Endothelial cell of umbilical vein (primary cell): ENCODE data around the gene GPATCH1. TPM values are rescaled to one million over a fixed set of nuclear protein-coding genes. Genes with fewer than 3 reads are reported as not detected.

ENCODE experiments used
- BruUV-seq: library from RNA; stranded (reverse); fragments of 400-500 nt; replicated peaks from 2 replicates; lab custom pipeline; 2021; lab: Mats Ljungman, UMichigan
- CTCF ChIA-PET: fragments of 300-600, 350-600 bp; sonication (Branson Sonifier 250); formaldehyde crosslinking; loops from one replicate; lab custom pipeline; 2021; ENCODE audit warnings: antibody characterized with exemption, inconsistent platforms; lab: Charles Lee
- POLR2A ChIA-PET: fragments of 300-600, 350-600 bp; sonication (Branson Sonifier 250); formaldehyde crosslinking; loops from one replicate; lab custom pipeline; 2021; ENCODE audit warnings: antibody characterized with exemption, inconsistent platforms; lab: Charles Lee
- DNase-seq: peaks from one replicate; pipeline ENCODE4 v3.0.0-alpha.2; 2011; ENCODE audit warnings: low read depth, low spot score
- FAIRE-seq: peaks from 2 replicates; lab custom pipeline; 2011; peaks lifted over from hg19 to GRCh38; lab: Jason Lieb, UNC
- H2AFZ ChIP-seq: 2 replicates; pipeline ENCODE4 v1.6.0; 2012; ENCODE audit warnings: low read depth, low read length, control low read depth, inconsistent platforms
- H3K27ac ChIP-seq: 2 replicates; pipeline ENCODE4 v1.5.1; 2011; ENCODE audit warnings: low read depth, mild to moderate bottlenecking, control low read depth, low read length, moderate library complexity; ENCODE audit not compliant: insufficient read depth
- H3K27me3 ChIP-seq, 2 experiments: 2 replicates each; pipeline versions ENCODE4 v1.6.0 to v1.6.1; 2011; ENCODE audit warnings: low read length in 2 of 2, mixed read lengths in 1 of 2; ENCODE audit not compliant: control insufficient read depth in 2 of 2, insufficient read depth in 2 of 2
- H3K36me3 ChIP-seq, 2 experiments: 2 replicates in 1 of 2; 3 replicates in 1 of 2; pipeline ENCODE4 v1.5.1; 2011; ENCODE audit warnings: low read length in 2 of 2, mild to moderate bottlenecking in 1 of 2, moderate library complexity in 1 of 2; ENCODE audit not compliant: control insufficient read depth in 2 of 2, insufficient read depth in 2 of 2; ENCODE audit errors: extremely low read depth in 1 of 2
- H3K4me1 ChIP-seq: 3 replicates; pipeline ENCODE4 v1.5.1; 2011; ENCODE audit warnings: mild to moderate bottlenecking, low read length; ENCODE audit not compliant: control insufficient read depth, insufficient read depth; ENCODE audit errors: extremely low read depth
- H3K4me2 ChIP-seq: 2 replicates; pipeline ENCODE4 v1.6.1; 2011; ENCODE audit warnings: low read length, control low read depth, mixed read lengths; ENCODE audit not compliant: insufficient read depth
- H3K4me3 ChIP-seq, 3 experiments: fragments of 200-600 bp in 1 of 3; sonication (generic), shearing (Covaris generic) in 1 of 3; replicated peaks in 1 of 3; 2 replicates each; pipeline ENCODE4 v1.5.1; 2011 to 2016; ENCODE audit warnings: control low read depth in 3 of 3, low read length in 3 of 3, mild to moderate bottlenecking in 2 of 3, inconsistent platforms in 1 of 3, low read depth in 1 of 3, moderate library complexity in 1 of 3; ENCODE audit not compliant: insufficient read depth in 1 of 3
- H3K79me2 ChIP-seq: 2 replicates; pipeline ENCODE4 v1.6.0; 2012; ENCODE audit warnings: low read length, inconsistent platforms; ENCODE audit not compliant: control insufficient read depth, insufficient read depth
- H3K9ac ChIP-seq: replicated peaks from 2 replicates; pipeline ENCODE3; 2011; ENCODE audit warnings: low read length, control low read depth; ENCODE audit not compliant: insufficient read depth; ENCODE audit errors: extremely low read depth
- H3K9me1 ChIP-seq: replicated peaks from 3 replicates; pipeline ENCODE4 v1.6.0; 2011; ENCODE audit warnings: mild to moderate bottlenecking, low read length; ENCODE audit not compliant: control insufficient read depth, insufficient read depth; ENCODE audit errors: extremely low read depth
- H3K9me3 ChIP-seq: replicated peaks from 2 replicates; pipeline ENCODE4 v1.5.1; 2012; ENCODE audit warnings: low read length, inconsistent platforms; ENCODE audit not compliant: control insufficient read depth, insufficient read depth
- H4K20me1 ChIP-seq: replicated peaks from 2 replicates; pipeline ENCODE3; 2011; ENCODE audit warnings: mild to moderate bottlenecking, low read length; ENCODE audit not compliant: control insufficient read depth, insufficient read depth; ENCODE audit errors: extremely low read depth
- EZH2 ChIP-seq: IDR thresholded peaks from 2 replicates; pipeline ENCODE4 v1.6.1; 2012; ENCODE audit warnings: borderline replicate concordance, low read depth, mild to moderate bottlenecking, moderate library complexity, low read length, inconsistent platforms; ENCODE audit not compliant: severe bottlenecking
- FOS ChIP-seq: IDR thresholded peaks from 2 replicates; pipeline ENCODE4 v1.6.1; 2011; ENCODE audit warnings: mild to moderate bottlenecking, low read length, moderate library complexity, borderline replicate concordance; ENCODE audit not compliant: insufficient read depth
- GATA2 ChIP-seq: IDR thresholded peaks from 2 replicates; pipeline ENCODE4 v1.7.0; 2011; ENCODE audit warnings: low read depth, mild to moderate bottlenecking, moderate library complexity, mixed read lengths, low read length; ENCODE audit not compliant: insufficient read length, insufficient read depth
- JUN ChIP-seq: IDR thresholded peaks from 2 replicates; pipeline ENCODE4 v1.6.1; 2011; ENCODE audit warnings: borderline replicate concordance, low read depth; ENCODE audit not compliant: insufficient read length, insufficient read depth
- MAX ChIP-seq: IDR thresholded peaks from 2 replicates; pipeline ENCODE4 v1.6.1; 2011; ENCODE audit not compliant: insufficient read depth, insufficient read length
- POLR2A ChIP-seq: IDR thresholded peaks from 2 replicates; pipeline ENCODE4 v1.6.1; 2012; ENCODE audit warnings: low read depth, mild to moderate bottlenecking, control low read depth, low read length
- POLR2AphosphoS5 ChIP-seq: IDR thresholded peaks from 2 replicates; pipeline ENCODE4 v1.6.1; 2012; ENCODE audit warnings: low read depth, mild to moderate bottlenecking, control low read depth, low read length, moderate library complexity; ENCODE audit not compliant: insufficient read depth
- dilution Hi-C: fragments of 300-500 bp; cut with MboI; formaldehyde crosslinking; loops from one replicate; pipeline ENCODE4 v1.15.0; 2019; ENCODE audit warnings: low sequenced_read_pairs; ENCODE audit not compliant: extremely low pct_ligation_motif_present
- intact Hi-C: fragments of 100-400 bp; cut with micrococcal nuclease; formaldehyde crosslinking; loops from one replicate; pipeline ENCODE4 v1.10.0; 2022
- polyA plus RNA-seq, 4 experiments: library from polyadenylated mRNA; depleted of rRNA in 3 of 4; stranded (reverse) in 3 of 4; unstranded in 1 of 4; fragments of >200 nt; gene quantifications; 2 replicates each; pipeline versions ENCODE4 v1.2.1 to v1.2.3, GENCODE V29; 2011 to 2012; ENCODE audit warnings: missing spikeins in 1 of 4
- total RNA-seq: library from RNA; stranded (reverse); gene quantifications from 2 replicates; pipeline ENCODE4 v1.2.3, GENCODE V29; 2021

Gene GPATCH1
- total and polyA plus RNA-seq, 2 donors (not counting 3 experiments of a cell fraction or from before 2014, with no cell fraction given), result 4.5 to 9.2 TPM

- Histone ChIP-seq H3K9ac (no peak overlapping the region), H2AFZ (no peak overlapping the region), H3K4me2 (no peak overlapping the region), H3K36me3 (no peaks in the 10 kb centered on the region), H3K9me3 (no peaks in the 10 kb centered on the region), H3K9me1 (no peaks in the 10 kb centered on the region), H3K4me1 (no peaks in the 10 kb centered on the region), H4K20me1 (no peaks in the 10 kb centered on the region), H3K79me2 (no peaks in the 10 kb centered on the region), H3K4me3 (no peak overlapping the region), H3K27ac (no peak overlapping the region), H3K27me3 (peaks cover 5 to 16% of the 10 kb centered on the region in 2 experiments)
- intact Hi-C loops, result no loop called here
- POLR2A ChIA-PET, result no interaction called here
- DNase-seq (no peak), FAIRE-seq (no peak)
- CTCF ChIA-PET, result no interaction called here
- dilution Hi-C loops, result no loop called here
- BruUV-seq, result no TSS peak
- peak; percentile 52 for TF ChIP-seq EZH2
- no peak for TF ChIP-seq FOS
- TF ChIP-seq POLR2AphosphoS5, result no peak
- TF ChIP-seq POLR2A, result no peak
- TF ChIP-seq MAX, result no peak
- no peak for TF ChIP-seq GATA2
- no peak for TF ChIP-seq JUN
These were observed 17.6 kb upstream of the GPATCH1 start for GRCh38 chr19:33063356-33063752.

GRCh38 chr19:33063753-33064457 lies 17.1 kb upstream of the GPATCH1 start:
- CTCF ChIA-PET, result no interaction called here
- no peaks in the 10 kb centered on the region for H3K9me1 ChIP-seq
- POLR2A ChIA-PET, result no interaction called here
- dilution Hi-C loops (no loop called here), intact Hi-C loops (loop anchor here (2.0 kb wide), 1 partner anchor 17 kb away; the partner anchor contains the start of gene GPATCH1)
- FAIRE-seq, result peak; percentile 44
- no peaks in the 10 kb centered on the region for H3K36me3 ChIP-seq
- no TSS peak for BruUV-seq
- no peak overlapping the region for H3K4me2 ChIP-seq
- H2AFZ ChIP-seq, result peak overlapping the region; percentile 2
- H3K9ac ChIP-seq, result no peak overlapping the region
- peak overlapping the region in 1 of 3 experiments; percentile 59 for H3K4me3 ChIP-seq
- H3K9me3 ChIP-seq, result no peaks in the 10 kb centered on the region
- TF ChIP-seq EZH2 (peak; percentile 95), POLR2AphosphoS5 (no peak)
- H3K27me3 ChIP-seq, result peaks cover 5 to 16% of the 10 kb centered on the region in 2 experiments
- H3K4me1 ChIP-seq, result no peaks in the 10 kb centered on the region
- no peaks in the 10 kb centered on the region for H3K79me2 ChIP-seq
- DNase-seq, result no peak
- no peaks in the 10 kb centered on the region for H4K20me1 ChIP-seq
- H3K27ac ChIP-seq, result no peak overlapping the region
